ENCODE measurements around the gene CKB. TPM values are rescaled to one million over a fixed set of nuclear protein-coding genes. Genes with fewer than 3 reads are reported as not detected.

The CKB gene
- total RNA-seq, 2 donors from 2014 or later: 7.0 to 8.0 TPM

DNA sequence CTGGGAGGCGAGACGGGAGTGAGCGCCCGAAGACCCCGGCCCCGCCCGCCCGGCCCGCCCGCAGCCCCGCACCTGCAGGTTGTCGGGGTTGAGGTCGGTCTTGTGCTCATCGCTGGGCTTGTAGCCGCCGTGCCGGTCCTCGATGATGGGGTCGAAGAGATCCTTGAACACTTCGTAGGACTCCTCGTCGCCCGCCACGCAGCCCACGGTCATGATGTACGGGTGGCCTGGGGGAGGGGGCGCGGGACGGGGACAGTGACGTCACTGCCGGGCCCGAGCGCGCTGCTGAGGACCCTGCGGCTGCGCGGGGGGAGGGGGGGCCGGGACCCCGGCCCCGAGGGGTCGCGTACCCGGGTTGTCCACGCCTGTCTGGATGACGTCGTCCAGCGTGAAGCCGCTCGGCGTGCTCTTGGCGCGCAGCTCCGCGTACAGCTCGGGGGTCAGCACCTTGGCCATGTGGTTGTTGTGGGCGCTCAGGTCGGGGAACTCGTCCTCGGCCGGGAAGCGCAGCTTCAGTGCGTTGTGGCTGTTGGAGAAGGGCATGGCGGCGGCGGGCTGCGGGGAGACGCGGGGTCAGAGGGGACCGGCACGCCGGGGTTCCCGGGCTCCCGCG is 573 bp downstream of the CKB start:
- H3K4me3 Mint-ChIP-seq: peak overlapping the region; percentile 63
- DNase-seq (no peak), ATAC-seq (peak; percentile 16)
- no peaks in the 10 kb centered on the region for H3K27me3 Mint-ChIP-seq
- H3K27ac Mint-ChIP-seq: no peak overlapping the region
- H3K36me3 Mint-ChIP-seq (ENCODE audit: low read depth): no peaks in the 10 kb centered on the region
- peaks cover 13% of the 10 kb centered on the region for H3K4me1 Mint-ChIP-seq
- H3K9me3 ChIP-seq (ENCODE audit: control insufficient read depth, low read length, poor library complexity, severe bottlenecking): no peaks in the 10 kb centered on the region

DNA sequence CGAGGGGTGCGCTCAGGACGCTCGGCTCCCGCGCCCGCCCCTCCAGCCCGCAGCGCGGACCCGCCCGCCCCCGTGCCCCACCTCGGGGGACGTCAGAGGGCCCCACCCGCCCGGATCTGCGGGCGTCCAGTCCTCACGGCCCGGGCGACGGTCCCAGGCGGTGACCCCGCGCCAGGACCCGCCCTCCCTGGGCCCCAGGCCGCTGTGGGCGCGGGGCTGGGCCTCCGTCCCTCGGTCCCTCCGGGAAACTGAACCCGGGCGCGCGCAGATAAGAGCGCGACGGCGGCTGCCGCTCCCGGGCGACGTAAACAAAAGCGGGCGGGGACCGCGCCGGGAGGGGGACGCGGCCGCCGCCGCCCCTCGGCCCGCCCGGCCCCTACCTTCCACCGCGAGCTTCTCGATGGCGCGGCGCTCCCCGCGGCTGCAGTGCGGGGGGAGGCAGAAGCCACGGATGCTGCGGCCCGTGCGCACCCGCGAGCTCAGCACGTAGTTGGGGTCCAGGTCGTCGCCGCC is 1.1 kb downstream of the CKB start:
- H3K36me3 Mint-ChIP-seq (ENCODE audit: low read depth): no peaks in the 10 kb centered on the region
- H3K27ac Mint-ChIP-seq: no peak overlapping the region
- H3K9me3 ChIP-seq (ENCODE audit: control insufficient read depth, low read length, poor library complexity, severe bottlenecking): no peaks in the 10 kb centered on the region
- H3K27me3 Mint-ChIP-seq: no peaks in the 10 kb centered on the region
- peaks cover 12% of the 10 kb centered on the region for H3K4me1 Mint-ChIP-seq
- H3K4me3 Mint-ChIP-seq: peak overlapping the region; percentile 63
- peak in 1 of 3 donors; percentile 19 for DNase-seq
- ATAC-seq: peak; percentile 33

DNA sequence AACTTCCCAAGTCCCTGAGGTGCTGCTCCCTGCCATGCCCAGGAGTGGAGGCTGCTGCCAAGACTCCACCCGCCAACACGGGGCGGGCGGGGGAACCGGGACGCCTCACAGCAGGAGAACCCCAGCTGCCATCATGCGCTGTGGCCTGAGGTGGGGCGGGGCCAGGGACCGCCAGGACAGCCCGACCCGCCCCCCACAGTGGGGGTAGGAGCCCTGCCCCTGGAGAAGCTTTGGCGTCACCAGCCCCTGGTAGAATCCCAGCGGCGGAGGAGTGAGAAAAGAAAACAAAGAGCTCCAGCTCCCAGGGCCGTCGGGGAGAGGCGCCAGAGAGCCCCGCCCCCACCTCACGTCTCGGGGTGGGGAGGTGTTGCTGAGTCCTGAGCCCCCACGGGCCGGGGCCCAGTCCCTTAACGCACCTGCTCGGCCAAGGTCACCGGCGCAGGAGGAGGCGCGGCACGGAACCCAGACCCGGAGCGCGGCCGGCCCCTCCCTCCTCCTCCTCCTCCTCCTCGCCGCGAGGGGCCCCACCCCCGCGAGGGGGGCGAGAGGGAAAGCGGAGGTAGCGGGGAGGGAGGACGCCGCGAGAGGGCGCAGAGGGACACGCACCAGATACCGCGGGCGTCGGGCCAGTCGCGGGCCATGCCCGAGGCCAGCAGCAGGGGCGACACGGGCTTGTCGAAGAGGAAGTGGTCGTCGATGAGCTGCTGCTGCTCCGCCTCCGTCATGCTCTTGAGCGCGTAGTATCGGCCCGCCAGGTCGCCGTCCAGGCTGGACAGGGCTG is 1.8 kb downstream of the CKB start:
- Mint-ChIP-seq H3K27ac (no peak overlapping the region), H3K36me3 (ENCODE audit: low read depth) (no peaks in the 10 kb centered on the region), H3K27me3 (no peaks in the 10 kb centered on the region), H3K4me3 (peak overlapping the region; percentile 63), H3K4me1 (peaks cover 10% of the 10 kb centered on the region)
- ATAC-seq (peak; percentile 77), DNase-seq (peak; percentile 52 to 65 (median 62))
- H3K9me3 ChIP-seq (ENCODE audit: control insufficient read depth, low read length, poor library complexity, severe bottlenecking): no peaks in the 10 kb centered on the region

DNA sequence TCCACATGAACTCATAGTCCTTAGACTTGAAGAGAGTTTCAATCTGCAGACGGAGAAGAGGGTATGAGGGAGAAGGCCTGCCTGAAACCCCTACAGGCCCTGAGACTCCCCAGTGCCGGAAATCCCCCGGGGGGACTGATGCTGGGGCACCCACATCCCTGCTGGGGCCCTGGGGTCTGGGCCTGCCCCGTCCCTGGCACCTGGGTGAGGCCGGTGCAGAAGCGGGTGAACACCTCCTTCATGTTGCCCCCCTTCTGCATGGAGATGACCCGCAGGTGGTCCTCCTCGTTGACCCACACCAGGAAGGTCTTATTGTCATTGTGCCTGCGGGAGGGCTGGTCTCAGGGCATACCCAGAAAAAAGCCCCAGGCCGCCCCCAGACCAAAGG is 2.4 kb downstream of the CKB start:
- Mint-ChIP-seq H3K27me3 (no peaks in the 10 kb centered on the region), H3K4me3 (peak overlapping the region; percentile 63), H3K4me1 (peaks cover 9% of the 10 kb centered on the region), H3K27ac (no peak overlapping the region), H3K36me3 (ENCODE audit: low read depth) (no peaks in the 10 kb centered on the region)
- ATAC-seq: no peak
- peak in 1 of 3 donors; percentile 8 for DNase-seq
- H3K9me3 ChIP-seq (ENCODE audit: control insufficient read depth, low read length, poor library complexity, severe bottlenecking): no peaks in the 10 kb centered on the region

DNA sequence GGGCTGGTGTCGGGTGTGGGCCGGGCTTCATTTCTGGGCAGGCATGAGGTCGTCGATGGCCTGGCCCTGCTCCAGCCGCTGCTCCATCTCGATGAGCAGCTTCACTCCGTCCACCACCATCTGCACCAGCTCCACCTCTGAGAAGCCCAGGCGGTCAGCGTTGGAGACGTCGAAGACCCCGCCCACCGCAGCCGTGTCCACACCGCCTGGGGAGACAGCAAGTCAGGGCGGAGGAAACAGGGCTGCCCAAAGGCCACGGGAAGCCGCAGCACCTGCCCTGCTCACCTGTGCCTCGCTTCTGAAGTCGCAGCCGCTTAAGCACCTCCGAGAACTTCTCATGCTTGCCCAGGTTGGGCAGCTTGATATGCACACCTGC is 2.8 kb downstream of the CKB start:
- Mint-ChIP-seq H3K27ac (peak overlapping the region; percentile 62), H3K4me1 (peaks cover 9% of the 10 kb centered on the region), H3K27me3 (no peaks in the 10 kb centered on the region), H3K36me3 (ENCODE audit: low read depth) (no peaks in the 10 kb centered on the region), H3K4me3 (no peak overlapping the region)
- ATAC-seq (no peak), DNase-seq (peak in 1 of 3 donors; percentile 8)
- H3K9me3 ChIP-seq (ENCODE audit: control insufficient read depth, low read length, poor library complexity, severe bottlenecking): no peaks in the 10 kb centered on the region

DNA sequence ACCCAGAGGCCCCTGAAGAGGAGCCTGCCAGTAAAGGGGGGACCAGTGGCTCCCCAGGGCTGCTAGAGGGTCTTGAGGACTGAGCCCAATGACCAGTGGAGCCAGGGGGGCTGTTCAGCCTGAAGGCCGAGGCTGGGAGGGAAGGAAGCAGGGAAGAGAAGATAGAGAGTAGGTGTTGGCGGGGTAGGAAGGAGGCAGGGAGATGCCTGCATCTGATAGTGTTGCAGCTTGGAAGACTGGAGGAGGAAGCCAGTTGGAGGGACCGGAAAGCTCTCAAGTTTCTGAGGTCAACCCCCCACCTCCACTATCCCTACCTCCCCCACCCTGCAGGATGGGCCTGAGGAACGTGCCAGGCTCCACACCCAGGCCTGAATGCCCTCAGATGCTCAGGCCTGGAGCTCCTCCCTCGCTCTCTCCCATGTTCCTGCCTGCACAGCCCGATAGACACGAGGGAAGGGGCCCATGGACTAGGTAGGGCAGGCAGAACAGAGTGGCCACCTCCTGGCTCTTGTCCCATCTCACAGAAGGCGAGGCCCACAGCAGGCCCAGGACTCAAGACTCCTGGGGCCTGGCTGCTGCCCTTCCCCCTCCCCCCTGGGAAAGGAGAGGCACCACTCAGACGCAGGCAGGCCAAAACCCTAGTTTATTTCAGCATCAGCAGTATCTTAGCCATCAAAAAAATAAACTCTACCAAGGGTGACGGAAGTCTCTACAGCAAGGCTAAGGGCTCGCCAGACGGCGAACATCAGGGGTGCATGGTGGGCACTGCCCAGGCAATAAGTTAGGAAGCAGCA is 3.4 kb downstream of the CKB start:
- Mint-ChIP-seq H3K4me3 (peak overlapping the region; percentile 28), H3K27ac (peak overlapping the region; percentile 62)

DNA sequence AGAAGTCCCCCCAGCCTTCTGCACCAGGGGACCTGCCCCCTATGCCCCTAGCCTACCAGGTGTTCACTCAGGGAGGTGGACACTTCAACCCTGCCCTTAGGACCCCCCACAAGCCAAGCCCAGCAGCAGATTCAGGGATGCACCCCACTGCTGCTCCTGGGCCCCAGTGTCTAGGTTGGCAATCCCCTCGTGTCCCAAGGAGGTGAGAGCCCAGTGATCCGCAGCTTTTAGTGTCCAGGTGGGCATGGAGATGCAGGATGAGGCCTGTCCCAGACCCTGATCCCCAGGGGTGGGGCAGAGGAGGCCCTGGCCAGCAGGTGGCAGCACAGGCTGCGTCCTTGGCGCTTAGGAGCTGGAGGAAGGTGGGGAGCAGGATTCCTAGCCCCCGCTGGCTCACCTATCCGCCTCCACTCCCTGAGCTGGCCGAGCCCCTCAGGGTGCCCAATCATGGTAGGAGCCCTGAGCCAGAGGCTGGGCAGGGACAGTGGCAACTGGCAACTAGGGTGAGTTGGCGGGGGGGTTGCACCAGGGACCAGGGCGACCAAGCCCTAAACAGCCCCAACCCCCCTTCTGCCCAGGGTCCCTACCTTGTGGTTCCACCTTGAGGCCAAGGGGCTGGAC is 4.1 kb downstream of the CKB start:
- H3K4me1 Mint-ChIP-seq: peaks cover 11% of the 10 kb centered on the region
- no peaks in the 10 kb centered on the region for H3K9me3 ChIP-seq (ENCODE audit: control insufficient read depth, low read length, poor library complexity, severe bottlenecking)
- peak; percentile 44 to 59 (median 49) for DNase-seq
- no peak overlapping the region for H3K27ac Mint-ChIP-seq
- no peaks in the 10 kb centered on the region for H3K27me3 Mint-ChIP-seq
- peak; percentile 40 for ATAC-seq
- no peaks in the 10 kb centered on the region for H3K36me3 Mint-ChIP-seq (ENCODE audit: low read depth)
- peak overlapping the region; percentile 28 for H3K4me3 Mint-ChIP-seq

More for the DNA sequence above, 3.4 kb downstream of the CKB start:
- H3K36me3 Mint-ChIP-seq (ENCODE audit: low read depth): no peaks in the 10 kb centered on the region
- no peaks in the 10 kb centered on the region for H3K9me3 ChIP-seq (ENCODE audit: control insufficient read depth, low read length, poor library complexity, severe bottlenecking)
- ATAC-seq: no peak
- H3K4me1 Mint-ChIP-seq: peaks cover 11% of the 10 kb centered on the region
- H3K27me3 Mint-ChIP-seq: no peaks in the 10 kb centered on the region
- peak in 1 of 3 donors; percentile 5 for DNase-seq

DNA sequence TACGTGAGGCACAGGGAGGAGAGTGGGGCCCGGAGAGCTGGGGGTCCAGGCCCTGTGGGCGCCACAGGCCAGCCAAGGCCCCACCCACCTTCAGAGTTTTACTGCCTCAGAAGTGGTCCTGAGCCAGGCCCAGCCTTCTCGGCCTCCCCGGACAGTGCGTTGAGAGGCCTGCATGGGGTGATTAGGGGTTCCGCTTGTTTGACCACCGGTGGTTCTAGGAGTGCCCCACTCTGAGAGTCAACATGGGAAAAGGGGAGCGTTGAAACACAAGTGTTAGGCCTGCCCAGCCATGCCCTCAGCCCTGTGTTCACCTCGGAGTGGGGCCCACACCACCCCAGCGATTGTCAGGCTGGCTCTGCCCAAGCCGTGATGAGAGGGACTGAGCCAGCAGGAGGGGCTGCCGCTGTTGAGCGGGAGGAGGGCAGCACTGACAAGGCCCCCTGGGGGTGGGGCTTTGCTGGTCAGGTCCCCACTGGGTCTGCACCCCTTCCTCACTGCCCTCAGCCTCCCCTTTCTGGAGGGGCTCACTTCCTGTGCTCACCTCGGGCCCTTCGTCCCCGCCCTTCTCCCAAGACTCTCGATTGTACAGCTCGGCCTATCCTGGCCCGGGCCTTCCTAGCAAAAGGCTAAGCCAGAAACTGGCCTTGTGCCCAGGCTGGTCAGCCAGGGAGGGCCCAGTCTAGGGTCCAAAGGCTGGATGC is 4.8 kb downstream of the CKB start:
- no peak for ATAC-seq
- no peaks in the 10 kb centered on the region for H3K9me3 ChIP-seq (ENCODE audit: control insufficient read depth, low read length, poor library complexity, severe bottlenecking)
- no peak for DNase-seq
- H3K36me3 Mint-ChIP-seq (ENCODE audit: low read depth): no peaks in the 10 kb centered on the region
- H3K4me1 Mint-ChIP-seq: peaks cover 11% of the 10 kb centered on the region
- no peak overlapping the region for H3K4me3 Mint-ChIP-seq
- no peaks in the 10 kb centered on the region for H3K27me3 Mint-ChIP-seq
- no peak overlapping the region for H3K27ac Mint-ChIP-seq

DNA sequence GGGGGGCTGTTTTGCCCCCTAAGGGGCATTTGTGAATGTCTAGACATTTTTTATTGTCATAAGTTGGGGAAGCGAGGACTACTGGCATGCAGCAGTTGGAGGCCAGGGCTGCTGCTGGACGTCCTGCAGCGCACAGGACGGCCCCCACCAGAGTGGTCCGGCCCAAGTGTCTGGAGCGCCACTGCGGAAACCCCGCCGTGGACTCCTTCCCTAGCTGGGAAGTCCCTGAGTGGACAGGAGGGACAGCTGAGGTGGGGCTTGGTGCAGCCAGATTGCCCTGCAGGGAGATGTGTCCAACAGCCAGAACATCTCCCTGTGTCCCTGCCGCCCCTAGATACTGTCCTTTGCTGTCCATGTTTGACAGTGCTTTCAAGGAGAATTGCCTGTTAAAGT is 5.5 kb downstream of the CKB start:
- ATAC-seq: no peak
- Mint-ChIP-seq H3K4me3 (no peak overlapping the region), H3K4me1 (peaks cover 14% of the 10 kb centered on the region)

DNA sequence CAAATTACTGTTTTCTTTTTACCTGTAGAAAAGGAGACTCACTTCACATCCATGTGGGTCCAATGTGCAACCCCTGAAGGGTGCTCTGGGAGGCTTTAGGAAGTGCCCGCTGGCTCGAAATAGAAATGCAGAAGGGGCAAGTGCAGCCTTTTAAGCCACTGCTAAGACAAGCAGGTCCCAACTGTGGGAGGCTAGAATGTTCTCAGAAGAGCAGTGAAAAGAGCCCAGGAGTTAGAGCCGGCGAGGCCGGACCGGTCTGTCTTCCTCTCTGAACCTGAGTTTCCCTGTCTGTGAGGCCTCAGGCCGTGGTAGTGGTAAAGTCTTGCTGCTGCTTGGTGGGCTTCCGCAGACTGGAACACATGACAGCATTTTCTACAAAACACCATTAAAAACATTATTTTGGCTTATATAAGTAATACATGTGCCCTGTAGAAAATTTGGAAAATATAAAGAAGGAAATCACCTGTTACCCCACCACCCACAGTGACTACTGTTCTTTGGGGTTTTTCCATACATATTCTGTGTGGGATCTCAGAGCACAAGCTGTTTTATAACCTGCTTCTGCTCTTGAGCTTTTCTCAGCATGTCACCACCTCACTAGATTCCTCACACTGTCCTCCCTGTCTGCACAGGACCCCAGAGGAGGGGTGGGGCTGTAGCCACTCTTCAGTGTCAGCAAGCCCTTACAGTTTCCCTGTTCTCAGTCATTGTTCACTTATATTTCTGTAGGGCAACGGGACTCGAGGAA is 6.0 kb downstream of the CKB start:
- Mint-ChIP-seq H3K27ac (peak overlapping the region; percentile 32), H3K36me3 (ENCODE audit: low read depth) (no peaks in the 10 kb centered on the region), H3K4me1 (peaks cover 14% of the 10 kb centered on the region), H3K27me3 (no peaks in the 10 kb centered on the region), H3K4me3 (no peak overlapping the region)
- DNase-seq (no peak), ATAC-seq (no peak)
- no peaks in the 10 kb centered on the region for H3K9me3 ChIP-seq (ENCODE audit: control insufficient read depth, low read length, poor library complexity, severe bottlenecking)

More for the DNA sequence above, 5.5 kb downstream of the CKB start:
- H3K27ac Mint-ChIP-seq: peak overlapping the region; percentile 32
- no peaks in the 10 kb centered on the region for H3K27me3 Mint-ChIP-seq
- no peaks in the 10 kb centered on the region for H3K36me3 Mint-ChIP-seq (ENCODE audit: low read depth)
- DNase-seq: no peak
- H3K9me3 ChIP-seq (ENCODE audit: control insufficient read depth, low read length, poor library complexity, severe bottlenecking): no peaks in the 10 kb centered on the region

DNA sequence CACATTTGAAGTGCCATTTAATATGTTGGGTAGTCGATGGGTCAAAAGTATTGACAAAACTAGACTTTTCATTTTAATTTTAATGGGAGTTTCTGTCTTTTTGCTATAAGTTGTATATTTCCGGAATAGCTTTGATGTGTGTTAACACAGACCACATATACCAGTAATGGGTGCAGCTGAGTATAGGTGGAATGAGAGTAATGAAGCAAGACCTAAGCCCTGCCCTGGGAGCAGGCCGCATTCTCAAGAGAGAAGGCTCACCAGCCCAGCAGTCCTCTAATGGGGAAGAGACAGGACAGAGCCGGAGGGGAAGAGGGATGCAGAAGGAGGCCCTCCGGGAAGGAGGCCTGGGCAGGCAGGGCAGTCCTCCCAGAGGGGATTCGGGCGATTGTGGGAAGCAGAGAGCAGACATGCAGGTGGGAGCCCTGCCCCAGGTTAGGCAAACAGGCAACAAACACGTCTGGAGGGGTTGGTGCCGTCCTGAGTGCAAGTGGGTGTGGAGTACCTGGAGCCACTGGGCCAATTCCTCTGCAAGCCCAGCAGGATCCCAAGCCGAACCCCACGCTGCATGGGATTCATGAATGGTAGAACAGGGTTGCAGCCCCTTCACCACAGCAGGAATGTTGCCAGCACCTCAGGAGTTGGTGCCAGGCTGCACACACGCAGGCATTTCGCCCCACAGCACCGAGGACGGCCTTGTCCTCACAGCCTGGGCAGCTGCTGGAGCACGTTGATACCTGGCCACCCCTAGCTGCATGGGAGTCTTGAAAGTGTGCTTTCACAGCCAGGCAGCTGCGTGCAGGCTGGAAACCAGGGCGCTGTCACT is 7.8 kb downstream of the CKB start:
- H3K9me3 ChIP-seq (ENCODE audit: control insufficient read depth, low read length, poor library complexity, severe bottlenecking): no peaks in the 10 kb centered on the region
- Mint-ChIP-seq H3K4me3 (no peak overlapping the region), H3K4me1 (peaks cover 14% of the 10 kb centered on the region), H3K27me3 (no peaks in the 10 kb centered on the region), H3K27ac (no peak overlapping the region), H3K36me3 (ENCODE audit: low read depth) (no peaks in the 10 kb centered on the region)
- DNase-seq (no peak), ATAC-seq (no peak)

Data from T-helper 17 cell (primary cell).